GM19099 (cell line): ENCODE data around the gene MRM2.

Experiments
- POLR2A ChIP-seq: IDR thresholded peaks from 3 replicates; pipeline ENCODE4 v1.6.1; 2011; ENCODE audit warnings: low read depth; ENCODE audit not compliant: insufficient read length; ENCODE audit errors: extremely low read depth

Gene MRM2

GRCh38 chr7:2220954-2221353 lies 21.1 kb downstream of the MRM2 start:
- no peak for TF ChIP-seq POLR2A

- no peak for TF ChIP-seq POLR2A
Measured at GRCh38 chr7:2220506-2220905, 21.5 kb downstream of the MRM2 start.

DNA sequence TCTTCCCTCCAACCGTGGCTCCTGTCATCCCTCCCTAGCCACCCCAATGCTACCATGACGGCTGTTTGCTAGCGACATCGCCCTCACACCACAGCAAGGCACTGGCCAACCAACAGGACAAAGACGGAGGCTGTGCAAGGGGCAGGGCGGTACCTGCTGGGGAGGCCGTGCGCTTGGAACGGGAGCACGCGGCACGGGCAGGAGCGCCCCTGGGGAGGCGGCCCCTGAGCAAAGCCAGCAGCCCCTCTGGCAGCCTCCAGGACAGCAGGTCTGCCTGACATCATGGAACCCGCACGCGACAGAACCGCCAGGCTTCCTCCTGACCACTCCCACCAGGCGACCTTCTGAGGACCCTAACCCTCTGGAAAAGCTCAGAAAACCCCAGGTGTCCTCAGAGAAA lies 22.0 kb downstream of the MRM2 start:
- no peak for TF ChIP-seq POLR2A

- TF ChIP-seq POLR2A = no peak
Measured at GRCh38 chr7:2219606-2220005, 22.4 kb downstream of the MRM2 start.

- no peak for TF ChIP-seq POLR2A
Measured at GRCh38 chr7:2219136-2219535, 22.9 kb downstream of the MRM2 start.

DNA sequence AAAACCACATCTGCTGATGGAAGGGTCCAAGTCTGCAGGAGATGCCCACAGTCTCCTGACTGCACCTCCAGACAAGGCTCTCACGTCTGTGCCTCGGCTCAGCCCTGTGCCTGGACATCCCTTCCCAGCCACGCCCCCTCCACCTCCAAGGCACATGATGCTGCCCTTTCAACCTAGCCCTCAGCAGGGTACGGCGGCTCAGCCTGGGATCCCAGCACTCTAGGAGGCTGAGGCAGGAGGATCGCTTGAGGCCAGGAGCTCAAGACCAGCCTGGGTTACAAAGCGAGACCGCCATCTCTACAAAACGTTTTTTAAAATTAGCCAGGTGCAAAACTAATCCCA lies 23.6 kb downstream of the MRM2 start:
- no peak for TF ChIP-seq POLR2A

- no peak for TF ChIP-seq POLR2A
Measured at GRCh38 chr7:2217716-2218443, 24.1 kb downstream of the MRM2 start.

- no peak for TF ChIP-seq POLR2A
Measured at GRCh38 chr7:2217206-2217605, 24.8 kb downstream of the MRM2 start.

- no peak for TF ChIP-seq POLR2A
Measured at GRCh38 chr7:2215851-2216250, 26.2 kb downstream of the MRM2 start.

DNA sequence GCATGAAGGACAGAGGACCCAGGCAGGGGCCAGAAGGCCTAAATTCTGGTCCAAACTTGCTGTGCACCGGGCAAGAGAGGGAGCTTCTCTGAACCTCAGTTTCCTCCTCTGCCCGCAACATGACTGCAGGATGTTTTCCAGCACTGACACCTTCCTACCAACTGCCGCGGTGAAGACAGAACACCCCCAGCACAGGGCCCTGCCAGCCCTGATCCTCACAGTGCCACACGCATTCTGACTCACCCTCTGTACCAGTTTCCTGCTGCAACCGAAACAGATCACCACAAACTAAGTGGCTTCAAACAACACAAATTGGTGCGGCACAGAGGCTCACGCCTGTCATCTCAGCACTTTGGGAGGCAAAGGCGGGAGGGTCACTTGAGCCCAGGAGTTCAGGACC lies 27.4 kb downstream of the MRM2 start:
- TF ChIP-seq POLR2A = no peak

DNA sequence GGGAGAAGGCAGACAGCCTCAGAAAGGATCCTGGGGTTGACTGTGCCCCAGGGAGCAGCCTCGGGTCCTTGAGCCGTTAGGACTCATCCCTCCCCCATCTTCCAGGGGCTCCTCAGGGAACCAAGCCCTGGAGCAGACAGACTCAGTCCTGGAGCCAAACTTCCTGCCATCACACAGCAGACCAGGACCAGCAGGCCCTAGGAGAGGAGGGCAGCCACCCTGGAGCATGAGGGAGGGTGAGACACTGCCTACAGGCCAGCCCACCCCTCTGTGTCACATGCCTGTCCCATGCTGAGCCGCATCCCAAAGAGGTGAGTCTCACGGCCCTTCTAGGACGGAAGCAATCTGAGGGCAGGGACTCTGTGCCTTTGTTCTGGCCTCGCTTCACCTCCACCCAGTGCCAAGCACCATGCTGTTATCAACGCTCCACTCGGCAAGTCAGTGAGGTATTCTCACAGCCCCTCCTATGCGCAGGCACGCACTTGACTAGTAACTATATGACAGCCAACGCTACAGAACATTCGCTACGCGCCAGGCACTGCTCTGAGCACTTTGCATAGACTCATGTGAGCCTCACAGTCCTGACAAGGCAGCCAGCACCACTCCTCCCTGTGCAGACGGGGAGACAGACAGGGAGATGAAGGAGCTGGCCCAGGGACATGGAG lies 28.3 kb downstream of the MRM2 start:
- no peak for TF ChIP-seq POLR2A

DNA sequence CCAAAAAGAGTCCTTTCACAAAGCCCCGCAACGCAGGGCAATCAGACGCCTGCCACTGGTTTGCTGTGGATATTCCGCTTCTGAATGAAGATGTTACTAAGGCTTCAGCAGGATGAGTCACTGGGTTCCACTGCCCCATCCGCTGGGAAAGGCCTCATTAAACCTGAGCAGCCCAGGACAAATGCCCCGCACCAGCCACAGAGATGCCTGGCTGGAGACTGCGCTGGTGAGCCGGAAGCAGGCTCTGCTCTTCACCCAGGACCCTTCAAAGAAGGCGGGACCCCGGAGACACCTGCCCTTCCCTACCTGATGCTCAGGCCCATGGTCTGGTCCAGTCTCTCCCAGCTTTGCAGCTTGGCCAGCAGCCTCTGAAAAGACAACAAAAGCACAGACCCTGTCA lies 29.1 kb downstream of the MRM2 start:
- no peak for TF ChIP-seq POLR2A

DNA sequence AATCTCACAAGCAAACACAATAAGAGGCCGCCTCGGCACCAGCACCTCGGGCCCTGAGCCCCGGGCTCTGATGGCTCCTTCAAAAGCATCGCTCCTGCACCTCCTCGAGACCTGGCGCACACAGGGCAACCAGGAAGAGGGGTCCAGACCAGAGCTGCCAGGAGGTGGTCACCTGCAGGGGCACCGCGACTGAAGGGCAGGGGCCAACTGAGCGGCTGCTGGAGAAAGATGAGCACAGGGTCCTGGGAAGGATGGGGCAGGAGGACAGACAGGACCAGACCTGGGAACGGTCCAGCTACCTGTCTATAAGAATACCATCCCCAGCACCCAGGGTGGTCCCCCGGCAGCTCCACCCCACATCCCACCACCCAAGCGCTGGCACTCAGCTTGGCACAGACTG lies 30.1 kb downstream of the MRM2 start:
- no peak for TF ChIP-seq POLR2A

DNA sequence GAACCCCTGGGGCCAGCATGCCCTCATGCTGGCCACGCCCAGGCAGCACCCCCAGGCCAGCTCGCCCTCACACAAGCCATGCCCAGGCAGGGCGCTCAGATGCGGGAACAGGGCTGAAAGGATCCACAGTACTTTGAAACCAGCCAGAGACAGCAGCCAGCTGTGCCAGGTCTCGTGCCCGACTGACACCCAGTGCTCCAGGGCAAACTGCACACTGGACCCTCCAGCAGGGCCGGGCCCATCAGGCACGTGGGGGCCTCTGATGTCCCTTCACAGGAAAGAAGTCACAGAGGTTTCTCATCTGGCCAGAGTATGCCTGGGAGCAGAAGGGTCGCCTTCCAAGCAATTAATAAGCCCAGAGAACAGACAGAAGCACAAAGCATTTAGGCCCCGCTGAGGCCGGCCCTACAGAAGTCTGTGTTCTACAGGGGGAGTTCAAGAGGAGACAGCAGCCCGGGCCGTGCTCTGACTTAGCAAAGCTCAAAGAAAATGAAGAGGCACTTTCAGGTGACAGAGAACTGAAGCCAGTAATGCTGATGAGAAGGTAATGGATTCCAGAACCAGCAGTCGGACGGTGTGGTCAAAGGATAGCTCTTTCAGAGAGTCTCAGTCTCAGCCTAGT lies 30.6 kb downstream of the MRM2 start:
- no peak for TF ChIP-seq POLR2A

DNA sequence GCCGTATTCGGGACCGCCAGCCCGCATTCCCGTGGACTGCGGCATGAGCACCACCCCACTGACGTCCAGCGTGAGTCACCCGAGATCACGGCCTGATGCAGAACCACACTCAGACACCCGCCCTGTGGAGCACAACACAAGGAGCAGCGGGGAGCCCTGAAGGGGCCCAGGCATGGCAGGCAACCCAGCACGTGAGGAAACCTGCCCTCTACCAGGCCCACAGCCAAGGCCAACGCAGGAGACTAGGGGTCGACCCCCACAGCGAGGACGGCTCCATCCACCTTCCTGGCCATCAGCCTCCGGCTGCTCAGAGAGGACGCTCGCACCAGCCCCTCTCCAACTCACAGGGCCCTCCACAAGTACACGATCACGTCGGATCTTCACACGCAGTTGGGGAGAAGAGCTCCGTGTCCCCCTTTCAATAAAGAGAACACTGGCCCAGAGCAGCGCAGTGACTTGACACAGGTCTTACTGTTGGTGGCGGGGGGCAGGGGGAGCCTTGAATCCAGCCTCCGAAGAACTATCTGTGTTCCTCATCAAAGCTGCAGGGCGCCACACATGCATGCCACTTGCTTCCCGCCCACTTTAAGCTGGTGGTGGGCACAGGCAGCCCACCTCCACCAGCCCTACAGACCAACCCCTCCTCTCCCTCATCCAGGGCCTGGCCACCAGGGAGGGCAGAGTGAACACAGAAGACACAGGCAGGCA lies 31.3 kb downstream of the MRM2 start:
- TF ChIP-seq POLR2A = no peak

GRCh38 chr7:2209961-2210323 lies 32.1 kb downstream of the MRM2 start:
- TF ChIP-seq POLR2A = no peak
